Measurements from ENCODE around the gene FSIP1. TPM values are rescaled to one million over a fixed set of nuclear protein-coding genes. Genes with fewer than 3 reads are reported as not detected.

FSIP1 gene
- total RNA-seq, 4 donors from 2014 or later: 0.17 TPM; not detected in 3

DNA sequence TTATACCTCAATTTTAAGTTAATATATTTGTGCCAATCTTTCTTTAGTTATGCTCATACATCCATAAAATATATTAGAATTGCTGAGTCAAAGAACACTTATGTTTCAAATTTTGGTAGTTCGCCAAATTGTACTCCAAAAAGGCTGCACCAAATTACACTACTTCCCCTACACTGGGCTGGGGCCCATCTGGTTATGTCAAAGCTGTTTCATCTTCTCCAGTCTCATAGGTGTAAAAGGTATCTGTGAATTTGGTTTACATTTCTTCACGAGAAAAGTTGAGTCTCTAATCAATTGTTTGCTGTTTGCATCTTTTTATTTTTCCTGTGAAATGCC lies 706 bp downstream of the FSIP1 start:
- TF ChIP-seq, protein P1, sequence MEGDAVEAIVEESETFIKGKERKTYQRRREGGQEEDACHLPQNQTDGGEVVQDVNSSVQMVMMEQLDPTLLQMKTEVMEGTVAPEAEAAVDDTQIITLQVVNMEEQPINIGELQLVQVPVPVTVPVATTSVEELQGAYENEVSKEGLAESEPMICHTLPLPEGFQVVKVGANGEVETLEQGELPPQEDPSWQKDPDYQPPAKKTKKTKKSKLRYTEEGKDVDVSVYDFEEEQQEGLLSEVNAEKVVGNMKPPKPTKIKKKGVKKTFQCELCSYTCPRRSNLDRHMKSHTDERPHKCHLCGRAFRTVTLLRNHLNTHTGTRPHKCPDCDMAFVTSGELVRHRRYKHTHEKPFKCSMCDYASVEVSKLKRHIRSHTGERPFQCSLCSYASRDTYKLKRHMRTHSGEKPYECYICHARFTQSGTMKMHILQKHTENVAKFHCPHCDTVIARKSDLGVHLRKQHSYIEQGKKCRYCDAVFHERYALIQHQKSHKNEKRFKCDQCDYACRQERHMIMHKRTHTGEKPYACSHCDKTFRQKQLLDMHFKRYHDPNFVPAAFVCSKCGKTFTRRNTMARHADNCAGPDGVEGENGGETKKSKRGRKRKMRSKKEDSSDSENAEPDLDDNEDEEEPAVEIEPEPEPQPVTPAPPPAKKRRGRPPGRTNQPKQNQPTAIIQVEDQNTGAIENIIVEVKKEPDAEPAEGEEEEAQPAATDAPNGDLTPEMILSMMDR (IDR thresholded peaks at IDR 0.05): no peak
- TF ChIP-seq POLR2A (IDR thresholded peaks at IDR 0.05): no peak
- intact Hi-C loops (cut with DNase I; ENCODE audit: low total_unique reads): no loop called here
- no peak for DNase-seq (ENCODE audit: low spot score in 2 of 2)
- no peak overlapping the region for H3K4me3 ChIP-seq (ENCODE audit: low read depth, poor library complexity, severe bottlenecking)
- 47 to 53% methylated on average over 2 of the region's 2 CpGs for WGBS, 2 donors

DNA sequence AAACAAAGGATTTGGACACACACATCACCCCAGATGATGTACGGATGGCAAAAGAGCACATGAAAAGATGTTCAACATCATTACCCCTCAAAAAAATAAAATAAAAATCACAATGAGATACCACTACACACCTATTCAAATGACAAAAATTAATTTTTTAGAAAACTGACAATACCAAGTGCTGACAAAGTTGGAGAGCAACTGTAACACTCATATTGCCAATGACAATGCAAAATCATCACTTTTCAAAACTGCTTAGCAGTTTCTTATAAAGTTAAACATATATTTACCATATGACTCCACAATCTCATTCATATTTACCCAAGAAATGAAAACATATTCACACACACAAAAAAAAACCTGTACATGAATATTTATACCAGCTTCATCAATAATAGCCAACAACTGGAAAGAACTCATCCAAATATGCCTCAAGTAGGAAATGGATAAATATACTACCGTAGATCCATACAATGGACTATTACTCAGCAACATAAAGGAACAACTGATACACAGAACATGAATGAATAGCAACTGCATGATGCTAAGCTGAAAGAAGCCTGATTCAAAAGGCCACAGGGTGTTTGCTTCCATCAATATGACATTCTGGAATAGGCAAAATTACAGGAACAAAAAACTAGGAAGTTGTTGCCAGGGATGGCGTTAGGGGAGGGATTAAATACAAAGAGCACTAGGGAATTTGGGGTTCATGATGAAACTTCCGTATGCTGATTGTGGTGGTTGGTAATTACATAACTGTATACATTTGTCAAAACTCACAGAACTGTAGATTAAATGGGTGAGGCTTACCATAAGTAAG lies 1.3 kb downstream of the FSIP1 start:
- no peak overlapping the region for H3K4me3 ChIP-seq (ENCODE audit: low read depth, poor library complexity, severe bottlenecking)
- WGBS, 2 donors: 81 to 82% methylated on average over 4 of the region's 4 CpGs
- DNase-seq (ENCODE audit: low spot score in 2 of 2): no peak
- TF ChIP-seq, protein P1 (IDR thresholded peaks at IDR 0.05): no peak
- TF ChIP-seq POLR2A (IDR thresholded peaks at IDR 0.05): no peak
- intact Hi-C loops (cut with DNase I; ENCODE audit: low total_unique reads): no loop called here

DNA sequence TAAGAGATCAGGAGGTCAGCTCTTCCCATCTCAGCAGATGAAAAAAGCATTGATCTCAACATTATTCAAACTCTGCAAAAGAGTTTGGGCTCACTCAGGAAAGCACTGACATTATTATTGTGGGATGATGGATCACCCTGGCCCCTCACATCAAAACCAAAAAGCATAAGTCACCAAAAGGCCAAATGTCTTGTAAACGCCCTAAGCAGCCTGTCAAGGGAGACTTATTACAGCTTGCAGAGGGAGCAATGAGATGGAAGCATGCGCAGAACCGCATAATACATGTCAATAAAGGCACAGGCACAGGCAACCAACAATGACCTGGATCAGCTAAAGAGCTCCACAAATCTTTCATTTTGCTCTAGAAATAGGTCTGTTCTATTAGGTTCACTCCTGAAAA lies 4.6 kb downstream of the FSIP1 start:
- WGBS, 2 donors: 58 to 66% methylated on average over 3 of the region's 3 CpGs
- DNase-seq (ENCODE audit: low spot score in 2 of 2): no peak
- TF ChIP-seq, protein P1 (IDR thresholded peaks at IDR 0.05): no peak
- no peak for TF ChIP-seq POLR2A (IDR thresholded peaks at IDR 0.05)
- intact Hi-C loops (cut with DNase I; ENCODE audit: low total_unique reads): no loop called here
- H3K4me3 ChIP-seq (ENCODE audit: low read depth, poor library complexity, severe bottlenecking): no peak overlapping the region

DNA sequence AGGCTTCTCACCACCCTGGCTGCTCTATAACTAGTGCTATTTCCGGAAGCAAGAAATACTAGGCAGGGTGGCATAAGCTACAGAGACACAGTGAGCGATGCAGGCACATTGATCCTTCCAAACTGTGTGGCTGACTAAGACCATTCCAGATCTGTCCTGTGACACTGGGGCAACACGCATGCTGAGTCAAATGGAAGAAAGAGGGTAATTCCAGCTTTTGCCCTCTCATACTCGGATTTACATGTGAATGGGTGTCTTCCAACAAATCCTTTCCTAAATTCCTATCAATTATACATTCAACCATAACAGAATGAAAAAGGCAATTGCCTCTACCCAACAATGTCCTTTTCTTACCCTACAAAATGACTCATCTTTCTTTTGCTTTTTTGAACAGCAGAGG lies 5.1 kb downstream of the FSIP1 start:
- TF ChIP-seq, protein P1 (IDR thresholded peaks at IDR 0.05): no peak
- TF ChIP-seq POLR2A (IDR thresholded peaks at IDR 0.05): no peak
- no peak for DNase-seq (ENCODE audit: low spot score in 2 of 2)
- intact Hi-C loops (cut with DNase I; ENCODE audit: low total_unique reads): no loop called here
- H3K4me3 ChIP-seq (ENCODE audit: low read depth, poor library complexity, severe bottlenecking): no peak overlapping the region
- 90% methylated on average over 4 of the region's 4 CpGs for WGBS, 2 donors

DNA sequence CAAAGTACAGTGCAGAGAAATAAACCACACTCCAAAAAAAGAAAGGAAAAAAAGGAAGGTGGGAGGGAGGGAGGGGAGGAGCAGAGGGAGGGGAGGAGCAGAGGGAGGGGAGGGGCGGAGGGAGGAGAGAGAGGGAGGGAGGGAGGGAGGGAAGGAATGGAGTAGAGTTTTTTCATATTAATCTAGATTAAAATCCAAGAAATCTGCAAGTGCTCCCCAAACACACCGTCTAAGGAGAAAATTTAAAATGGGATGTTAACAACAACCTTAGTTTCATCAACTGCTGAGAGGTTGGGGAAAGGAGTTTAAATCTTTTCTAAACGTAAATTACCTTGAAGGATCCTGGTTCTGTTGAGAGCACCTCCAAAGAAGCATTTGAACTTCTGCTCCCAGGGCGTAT lies 6.6 kb downstream of the FSIP1 start:
- no peak for TF ChIP-seq POLR2A (IDR thresholded peaks at IDR 0.05)
- TF ChIP-seq, protein P1 (IDR thresholded peaks at IDR 0.05): no peak
- no peak for DNase-seq (ENCODE audit: low spot score in 2 of 2)
- WGBS, 2 donors: 70 to 77% methylated on average over 4 of the region's 4 CpGs

More for the DNA sequence above, 6.6 kb downstream of the FSIP1 start:
- intact Hi-C loops (cut with DNase I; ENCODE audit: low total_unique reads): no loop called here
- no peak overlapping the region for H3K4me3 ChIP-seq (ENCODE audit: low read depth, poor library complexity, severe bottlenecking)

Data from lower leg skin (tissue), 4 donors.